ENCODE results near the gene CLEC9A. TPM values are rescaled to one million over a fixed set of nuclear protein-coding genes. Genes with fewer than 3 reads are reported as not detected.

The CLEC9A gene
- total and polyA plus RNA-seq, 2 donors (not counting 3 experiments of a cell fraction or from before 2014, with no cell fraction given) = not detected

- FAIRE-seq (no peak), DNase-seq (ENCODE audit: low read depth, low spot score) (no peak)
- no TSS peak for BruUV-seq (replicated peaks)
- Histone ChIP-seq H3K9me3 (replicated peaks; ENCODE audit: control insufficient read depth, insufficient read depth, low read length) (no peaks in the 10 kb centered on the region), H4K20me1 (replicated peaks; ENCODE audit: control insufficient read depth, extremely low read depth, insufficient read depth, low read length) (no peaks in the 10 kb centered on the region), H3K79me2 (ENCODE audit: control insufficient read depth, insufficient read depth, low read length) (no peaks in the 10 kb centered on the region), H3K27me3 (ENCODE audit: control insufficient read depth in 2 of 2, insufficient read depth in 2 of 2, low read length in 2 of 2) (no peaks in the 10 kb centered on the region), H3K9me1 (replicated peaks; ENCODE audit: control insufficient read depth, extremely low read depth, insufficient read depth, low read length) (no peaks in the 10 kb centered on the region), H3K4me2 (ENCODE audit: insufficient read depth, low read length) (no peak within 1 kb of the TSS), H3K4me1 (ENCODE audit: control insufficient read depth, extremely low read depth, insufficient read depth, low read length) (no peaks in the 10 kb centered on the region), H3K4me3 (replicated peaks in 1 of 3; ENCODE audit: insufficient read depth in 1 of 3, low read depth in 1 of 3, low read length in 3 of 3) (no peak within 1 kb of the TSS), H3K9ac (replicated peaks; ENCODE audit: extremely low read depth, insufficient read depth, low read length) (no peak within 1 kb of the TSS), H2AFZ (ENCODE audit: low read depth, low read length) (no peak within 1 kb of the TSS), H3K27ac (ENCODE audit: insufficient read depth, low read depth, low read length) (no peak within 1 kb of the TSS), H3K36me3 (ENCODE audit: control insufficient read depth in 2 of 2, extremely low read depth in 1 of 2, insufficient read depth in 2 of 2, low read length in 2 of 2) (no peaks in the 10 kb centered on the region)
- TF ChIP-seq POLR2AphosphoS5 (IDR thresholded peaks at IDR 0.05; ENCODE audit: insufficient read depth, low read depth, low read length) (no peak), EZH2 (IDR thresholded peaks at IDR 0.05; ENCODE audit: borderline replicate concordance, low read depth, low read length, severe bottlenecking) (no peak), POLR2A (IDR thresholded peaks at IDR 0.05; ENCODE audit: low read depth, low read length) (no peak), GATA2 (IDR thresholded peaks at IDR 0.05; ENCODE audit: insufficient read depth, insufficient read length, low read depth, low read length) (no peak), JUN (IDR thresholded peaks at IDR 0.05; ENCODE audit: borderline replicate concordance, insufficient read depth, insufficient read length, low read depth) (no peak), MYC (IDR thresholded peaks at IDR 0.05; ENCODE audit: low read depth, low read length) (no peak), CTCF (IDR thresholded peaks at IDR 0.05; ENCODE audit: extremely low read depth in 1 of 2, insufficient read depth in 1 of 2, low read depth in 1 of 2, low read length in 2 of 2) (no peak), FOS (IDR thresholded peaks at IDR 0.05; ENCODE audit: borderline replicate concordance, insufficient read depth, low read length) (no peak)
- TF ChIP-seq, protein P1, sequence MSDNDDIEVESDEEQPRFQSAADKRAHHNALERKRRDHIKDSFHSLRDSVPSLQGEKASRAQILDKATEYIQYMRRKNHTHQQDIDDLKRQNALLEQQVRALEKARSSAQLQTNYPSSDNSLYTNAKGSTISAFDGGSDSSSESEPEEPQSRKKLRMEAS (IDR thresholded peaks at IDR 0.05; ENCODE audit: insufficient read depth, insufficient read length) = no peak
- ChIA-PET POLR2A (no interaction called here), CTCF (interaction anchor here (0.8 to 3.0 kb wide), 5 partner anchors 11 to 256 kb away, joined by 3 to 24 read pairs (median 4); partner anchors contain the start of gene CLEC12B)
- intact Hi-C loops (cut with micrococcal nuclease) (no loop called here), dilution Hi-C loops (cut with MboI; ENCODE audit: extremely low pct_ligation_motif_present, low sequenced_read_pairs) (no loop called here)
Observed at GRCh38 chr12:9999016-9999415, 31.5 kb upstream of the CLEC9A start, which contains the start of gene CLEC1B. CLEC1B (minus strand) TSS chr12:9999121; CDS start chr12:9999100, 21 bp downstream.

Data from endothelial cell of umbilical vein (primary cell).